Large intestine (tissue), 3 donors: ENCODE measurements around the gene SP6. TPM values are rescaled to one million over a fixed set of nuclear protein-coding genes. Genes with fewer than 3 reads are reported as not detected.
A peak's percentile ranks its signal among the peaks of the same experiment; 100 is the strongest.

ENCODE experiments used
- DNase-seq, 2 donors: peaks; one replicate each; pipeline versions ENCODE4 v3.0.0 to v3.0.0-alpha.2; 2013
- H3K27ac ChIP-seq: one replicate; pipeline ENCODE4 v1.5.1; 2013; ENCODE audit warnings: low read length
- H3K27me3 ChIP-seq: 2 replicates; pipeline ENCODE4 v1.6.1; 2013; ENCODE audit warnings: low read length; ENCODE audit not compliant: control insufficient read depth, insufficient read depth
- H3K36me3 ChIP-seq: 2 replicates; pipeline ENCODE4 v1.6.1; 2013; ENCODE audit warnings: low read length; ENCODE audit not compliant: control insufficient read depth, insufficient read depth
- H3K4me1 ChIP-seq: one replicate; pipeline ENCODE4 v1.6.1; 2013; ENCODE audit warnings: low read length; ENCODE audit not compliant: control insufficient read depth, insufficient read depth
- H3K4me3 ChIP-seq: one replicate; pipeline ENCODE4 v1.5.1; 2013; ENCODE audit warnings: low read length
- H3K9me3 ChIP-seq: one replicate; pipeline ENCODE4 v1.6.1; 2013; ENCODE audit warnings: mild to moderate bottlenecking, low read depth, low read length, moderate library complexity; ENCODE audit not compliant: control insufficient read depth
- WGBS: methylation state at CpG from one replicate; pipeline ENCODE4 v1.1.5; 2013; ENCODE audit warnings: low lambda C conversion rate; ENCODE audit not compliant: insufficient coverage; 5-methylcytosine and 5-hydroxymethylcytosine counted together
- polyA plus RNA-seq: library from polyadenylated mRNA; unstranded; fragments of 120-200 nt; gene quantifications from one replicate; pipeline ENCODE4 v1.2.1, GENCODE V29; 2013

The SP6 gene
- polyA plus RNA-seq, 1 donor = 1.4 TPM

DNA sequence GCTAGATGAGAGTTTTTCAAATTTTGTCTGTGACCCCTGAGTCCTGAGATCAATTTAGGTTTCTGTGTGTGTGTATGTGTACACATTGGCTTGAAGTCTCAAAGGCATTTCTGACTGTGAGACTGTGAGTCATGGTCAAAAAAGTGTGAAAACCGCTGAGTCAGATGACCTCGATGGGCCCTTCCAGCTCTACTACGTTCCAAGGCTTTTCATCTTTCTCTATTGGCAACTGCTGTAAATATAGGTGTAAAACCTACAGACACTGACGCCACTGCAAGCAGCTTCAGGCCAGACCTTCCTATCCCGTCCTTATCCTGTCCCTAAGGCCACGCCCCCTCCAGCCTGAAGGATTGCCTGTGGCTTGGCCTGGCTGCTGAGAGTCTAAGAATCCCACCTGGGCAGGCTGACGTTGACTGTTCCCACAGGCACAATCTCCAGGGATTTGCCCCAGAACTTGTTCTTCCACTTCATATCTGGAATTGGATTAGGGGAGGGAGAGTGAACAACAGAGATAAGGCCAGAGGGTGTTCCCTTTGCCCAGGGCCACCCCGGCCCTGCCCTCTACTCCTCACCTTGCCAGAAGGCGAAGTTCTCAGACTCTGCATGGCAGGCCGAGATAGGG is 40.7 kb downstream of the SP6 start:
- H3K4me3 ChIP-seq = no peak overlapping the region
- no CpG with 5 or more reads among the region's 10 CpGs for WGBS
- H3K27me3 ChIP-seq = no peaks in the 10 kb centered on the region
- H3K27ac ChIP-seq = peak overlapping the region; percentile 26
- H3K9me3 ChIP-seq = no peaks in the 10 kb centered on the region
- peak; percentile 81 to 93 for DNase-seq
- peaks cover 68% of the 10 kb centered on the region for H3K36me3 ChIP-seq
- peaks cover 23% of the 10 kb centered on the region for H3K4me1 ChIP-seq

DNA sequence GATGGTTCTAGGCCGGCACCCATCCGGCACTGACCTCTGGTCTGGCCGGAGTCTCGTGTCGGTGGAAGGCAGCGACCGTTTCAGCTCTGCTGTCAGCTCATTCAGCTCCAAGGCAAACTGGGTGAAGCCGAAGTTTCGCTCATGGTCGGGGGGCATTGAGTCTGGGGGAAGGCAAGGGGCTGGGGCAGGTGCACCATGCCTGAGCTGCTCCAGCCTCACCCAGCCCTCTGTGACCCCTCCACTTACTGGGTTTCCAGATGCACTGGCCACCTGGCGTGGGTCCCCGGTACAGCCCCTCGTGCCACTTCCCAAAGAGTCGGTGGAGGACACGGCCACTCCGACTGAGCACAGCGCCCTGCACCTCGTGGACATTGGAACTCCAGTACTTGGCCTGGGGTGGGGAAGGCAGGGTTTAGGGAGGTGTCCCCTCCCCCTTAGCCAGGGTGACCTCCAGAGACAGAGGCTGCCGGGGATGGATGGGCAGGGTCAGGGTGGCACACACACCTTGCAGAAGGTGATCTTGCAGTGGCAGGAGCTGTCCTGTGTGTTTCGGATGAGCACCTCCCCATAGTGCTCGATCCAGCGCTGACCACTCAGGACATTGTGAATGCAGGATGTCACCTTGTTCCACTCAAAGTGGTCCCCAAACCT is 42.0 kb downstream of the SP6 start:
- no CpG with 5 or more reads among the region's 22 CpGs for WGBS
- Histone ChIP-seq H3K4me1 (peaks cover 23% of the 10 kb centered on the region), H3K27ac (no peak overlapping the region), H3K36me3 (peaks cover 55% of the 10 kb centered on the region), H3K4me3 (no peak overlapping the region), H3K9me3 (no peaks in the 10 kb centered on the region), H3K27me3 (no peaks in the 10 kb centered on the region)
- no peak for DNase-seq

- Histone ChIP-seq H3K27ac (no peak overlapping the region), H3K27me3 (no peaks in the 10 kb centered on the region), H3K4me3 (no peak overlapping the region), H3K9me3 (no peaks in the 10 kb centered on the region), H3K36me3 (peaks cover 50% of the 10 kb centered on the region), H3K4me1 (peaks cover 23% of the 10 kb centered on the region)
- DNase-seq = no peak
- no CpG with 5 or more reads among the region's 20 CpGs for WGBS
Observed at GRCh38 chr17:47808036-47808829, 42.7 kb downstream of the SP6 start.

- Histone ChIP-seq H3K27ac (no peak overlapping the region), H3K4me1 (peaks cover 23% of the 10 kb centered on the region), H3K4me3 (no peak overlapping the region), H3K9me3 (no peaks in the 10 kb centered on the region), H3K36me3 (peaks cover 43% of the 10 kb centered on the region), H3K27me3 (no peaks in the 10 kb centered on the region)
- no CpG with 5 or more reads among the region's 11 CpGs for WGBS
- DNase-seq = no peak
Observed at GRCh38 chr17:47807421-47807820, 43.5 kb downstream of the SP6 start.

GRCh38 chr17:47806913-47807255 is 44.1 kb downstream of the SP6 start:
- WGBS = 100% methylated on average over 5 of the region's 9 CpGs
- Histone ChIP-seq H3K36me3 (peaks cover 38% of the 10 kb centered on the region), H3K27me3 (no peaks in the 10 kb centered on the region), H3K27ac (no peak overlapping the region), H3K4me3 (no peak overlapping the region), H3K4me1 (peaks cover 23% of the 10 kb centered on the region), H3K9me3 (no peaks in the 10 kb centered on the region)
- no peak for DNase-seq

GRCh38 chr17:47806026-47806912 is 44.7 kb downstream of the SP6 start:
- Histone ChIP-seq H3K4me3 (no peak overlapping the region), H3K36me3 (peaks cover 38% of the 10 kb centered on the region), H3K4me1 (peaks cover 23% of the 10 kb centered on the region), H3K27me3 (no peaks in the 10 kb centered on the region), H3K27ac (no peak overlapping the region), H3K9me3 (no peaks in the 10 kb centered on the region)
- no peak for DNase-seq
- no CpG with 5 or more reads among the region's 16 CpGs for WGBS

DNA sequence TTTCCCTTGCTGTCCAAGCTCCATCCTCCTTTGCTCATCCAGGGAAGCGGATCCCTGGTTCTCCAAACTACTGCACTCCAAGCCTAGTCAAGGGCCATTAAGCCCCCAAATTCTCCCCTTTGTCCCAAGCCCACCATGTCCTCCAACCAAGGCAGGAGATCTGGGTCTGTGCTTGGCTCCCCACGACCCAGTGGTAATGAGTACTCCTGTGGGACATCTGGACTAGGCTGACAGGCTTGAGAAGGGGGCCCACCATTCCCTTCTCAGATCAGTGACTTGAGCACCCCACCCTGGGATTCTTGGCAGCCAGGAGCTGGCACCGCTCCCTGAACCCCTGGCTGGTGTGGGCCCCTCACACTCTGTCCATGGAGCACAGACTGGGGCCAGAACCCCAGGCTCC is 46.5 kb downstream of the SP6 start:
- no peak for DNase-seq
- Histone ChIP-seq H3K4me3 (no peak overlapping the region), H3K27me3 (no peaks in the 10 kb centered on the region), H3K27ac (no peak overlapping the region), H3K4me1 (peaks cover 8% of the 10 kb centered on the region), H3K36me3 (peaks cover 30% of the 10 kb centered on the region), H3K9me3 (no peaks in the 10 kb centered on the region)
- whole genome bisulfite sequencing = no CpG with 5 or more reads among the region's 3 CpGs

DNA sequence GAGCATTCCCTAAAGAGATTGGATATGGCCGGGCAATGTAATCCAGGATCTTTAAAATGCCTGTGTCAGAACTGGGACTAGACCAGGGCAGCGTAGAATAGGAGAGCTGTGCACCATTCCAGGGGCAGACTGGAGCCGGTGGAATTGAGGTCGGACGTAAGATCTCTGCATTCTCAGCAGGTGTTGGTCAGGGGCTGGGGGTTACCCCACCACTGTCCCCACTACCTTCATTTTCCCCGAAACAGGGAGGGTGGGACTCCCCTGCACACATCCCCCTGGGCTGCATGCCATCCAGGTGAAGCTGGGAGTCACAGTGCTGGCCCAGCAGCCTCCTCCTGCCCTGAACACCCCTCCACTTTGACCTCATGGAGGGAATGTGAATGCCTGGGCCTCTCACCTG is 47.2 kb downstream of the SP6 start:
- H3K36me3 ChIP-seq = peaks cover 23% of the 10 kb centered on the region
- no peaks in the 10 kb centered on the region for H3K27me3 ChIP-seq
- no peak overlapping the region for H3K4me3 ChIP-seq
- no peak for DNase-seq
- H3K9me3 ChIP-seq = no peaks in the 10 kb centered on the region
- no peak overlapping the region for H3K27ac ChIP-seq
- peaks cover under 1% of the 10 kb centered on the region for H3K4me1 ChIP-seq
- no CpG with 5 or more reads among the region's 6 CpGs for WGBS

DNA sequence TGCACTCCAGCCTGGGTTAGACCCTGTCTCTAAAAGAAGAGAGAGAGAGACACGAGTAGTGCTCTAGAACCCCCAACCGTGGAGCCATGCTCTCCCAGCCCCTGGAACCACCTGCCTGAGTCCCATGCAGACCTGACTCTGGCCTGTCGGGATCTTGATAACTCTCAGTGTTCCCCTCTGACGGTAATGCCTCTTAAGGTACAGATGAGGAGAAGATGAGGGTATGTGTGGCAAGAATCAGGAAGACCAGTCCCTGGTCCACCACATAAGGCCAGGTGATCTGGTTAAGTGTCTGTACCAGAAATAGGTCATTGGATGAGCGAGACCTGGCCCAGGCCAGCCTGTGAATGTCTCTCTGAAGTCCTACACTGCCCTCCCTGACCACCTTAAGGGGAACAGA is 47.8 kb downstream of the SP6 start:
- H3K4me1 ChIP-seq = no peaks in the 10 kb centered on the region
- H3K9me3 ChIP-seq = no peaks in the 10 kb centered on the region
- peaks cover 17% of the 10 kb centered on the region for H3K36me3 ChIP-seq
- no peak overlapping the region for H3K27ac ChIP-seq
- WGBS = no CpG with 5 or more reads among the region's 5 CpGs
- no peak overlapping the region for H3K4me3 ChIP-seq
- no peak for DNase-seq
- no peaks in the 10 kb centered on the region for H3K27me3 ChIP-seq
